GM23338 (cell line): ENCODE data around the gene DONSON. TPM values are rescaled to one million over a fixed set of nuclear protein-coding genes. Genes with fewer than 3 reads are reported as not detected.
A peak's percentile ranks its signal among the peaks of the same experiment; 100 is the strongest.

Experiments
- ATAC-seq: fragments of 200-7000 bp; cut with Tn5 transposase; 3 replicates; pipeline ENCODE4 v1.9.1; 2020
- DNase-seq: peaks from one replicate; pipeline ENCODE4 v3.0.0-alpha.2; 2015; ENCODE audit warnings: low spot score
- H2AFZ ChIP-seq: fragments of 200-600 bp; sonication (generic); 2 replicates; pipeline ENCODE4 v1.8.0; 2016; ENCODE audit warnings: antibody characterized with exemption, mild to moderate bottlenecking, moderate library complexity
- H3F3A ChIP-seq: fragments of 200-600 bp; sonication (generic); replicated peaks from 2 replicates; pipeline ENCODE4 v1.8.0; 2017; ENCODE audit warnings: antibody characterized with exemption, mixed run types, low read depth
- H3K27ac ChIP-seq: fragments of 200-600 bp; sonication (generic); 2 replicates; pipeline ENCODE4 v1.6.1; 2016; ENCODE audit warnings: low read depth
- H3K27me3 ChIP-seq: fragments of 200-600 bp; sonication (generic); 2 replicates; pipeline ENCODE4 v1.8.0; 2016; ENCODE audit warnings: mild to moderate bottlenecking, mixed run types, moderate library complexity; ENCODE audit not compliant: insufficient read depth
- H3K36me3 ChIP-seq: fragments of 200-600 bp; sonication (generic); 2 replicates; pipeline ENCODE4 v1.8.0; 2016; ENCODE audit warnings: mild to moderate bottlenecking; ENCODE audit not compliant: insufficient read depth
- H3K4me1 ChIP-seq: fragments of 200-600 bp; sonication (generic); 2 replicates; pipeline ENCODE4 v1.8.0; 2016; ENCODE audit warnings: mild to moderate bottlenecking, moderate library complexity; ENCODE audit not compliant: insufficient read depth
- H3K4me2 ChIP-seq: fragments of 200-600 bp; sonication (generic); 2 replicates; pipeline ENCODE4 v1.7.1; 2017; ENCODE audit warnings: mixed run types
- H3K4me3 ChIP-seq: fragments of 200-600 bp; sonication (generic); 2 replicates; pipeline ENCODE4 v1.6.1; 2016; ENCODE audit warnings: mixed run types
- H3K79me2 ChIP-seq: fragments of 200-600 bp; sonication (generic); replicated peaks from 2 replicates; pipeline ENCODE4 v1.8.0; 2017; ENCODE audit warnings: mild to moderate bottlenecking; ENCODE audit not compliant: insufficient read depth
- H3K9me2 ChIP-seq: fragments of 200-600 bp; sonication (generic); 2 replicates; pipeline ENCODE4 v1.8.0; 2017; ENCODE audit not compliant: insufficient read depth
- H4K20me1 ChIP-seq: fragments of 200-600 bp; sonication (generic); replicated peaks from 2 replicates; pipeline ENCODE4 v1.8.0; 2017; ENCODE audit warnings: mild to moderate bottlenecking; ENCODE audit not compliant: insufficient read depth
- H3K27ac Mint-ChIP-seq: 2 replicates; pipeline ENCODE4 v1.8.0; 2020; ENCODE audit warnings: inconsistent platforms, mild to moderate bottlenecking, moderate library complexity, mixed read lengths
- H3K27me3 Mint-ChIP-seq: 3 replicates; pipeline ENCODE4 v1.8.0; 2022; ENCODE audit warnings: low read depth, mild to moderate bottlenecking, moderate library complexity, mixed read lengths, inconsistent platforms; ENCODE audit not compliant: insufficient read depth, poor library complexity
- H3K36me3 Mint-ChIP-seq: 3 replicates; pipeline ENCODE4 v1.8.0; 2021; ENCODE audit warnings: low read depth, mild to moderate bottlenecking, inconsistent platforms, moderate library complexity, mixed read lengths
- H3K4me1 Mint-ChIP-seq: 3 replicates; pipeline ENCODE4 v1.8.0; 2020; ENCODE audit warnings: mild to moderate bottlenecking, inconsistent platforms, mixed read lengths
- H3K4me3 Mint-ChIP-seq: 3 replicates; pipeline ENCODE4 v1.8.0; 2021; ENCODE audit warnings: moderate library complexity, mild to moderate bottlenecking, inconsistent platforms, mixed read lengths
- H3K9me3 Mint-ChIP-seq: 3 replicates; pipeline ENCODE4 v1.8.0; 2020; ENCODE audit warnings: moderate library complexity, mild to moderate bottlenecking, inconsistent platforms, mixed read lengths
- CREB1 ChIP-seq: fragments of 250-450 bp; sonication (Bioruptor Pico); IDR thresholded peaks from 2 replicates; pipeline ENCODE4 v1.5.0; 2020; ENCODE audit warnings: low read depth, mild to moderate bottlenecking, moderate library complexity
- CTCF ChIP-seq, 2 experiments: fragments of 200-600 bp in 1 of 2; sonication (generic) in 1 of 2; conservative IDR thresholded peaks; 2 replicates each; pipeline versions ENCODE4 v1.5.1 to v1.6.1; 2016 to 2017; ENCODE audit warnings: antibody characterized with exemption in 2 of 2, low read depth in 2 of 2, mild to moderate bottlenecking in 2 of 2, moderate library complexity in 1 of 2
- EZH2 ChIP-seq: fragments of 200-600 bp; sonication (generic); IDR thresholded peaks from one replicate; pipeline ENCODE4 v1.8.0; 2017; ENCODE audit warnings: antibody characterized with exemption, mild to moderate bottlenecking, low read depth; ENCODE audit not compliant: unreplicated experiment
- JUNB ChIP-seq: IDR thresholded peaks from one replicate; pipeline ENCODE4 v1.6.1; 2016; ENCODE audit warnings: antibody characterized with exemption; ENCODE audit not compliant: unreplicated experiment
- NANOG ChIP-seq: IDR thresholded peaks from 2 replicates; pipeline ENCODE4 v1.6.1; 2016; ENCODE audit warnings: antibody characterized with exemption, borderline replicate concordance
- POLR2AphosphoS5 ChIP-seq: IDR thresholded peaks from 2 replicates; pipeline ENCODE4 v1.6.1; 2016; ENCODE audit warnings: antibody characterized with exemption, low read depth
- REST ChIP-seq: IDR thresholded peaks from one replicate; pipeline ENCODE4 v1.6.1; 2018; ENCODE audit warnings: antibody characterized with exemption; ENCODE audit not compliant: unreplicated experiment
- STAT1 ChIP-seq: IDR thresholded peaks from one replicate; pipeline ENCODE4 v1.6.1; 2016; ENCODE audit warnings: antibody characterized with exemption; ENCODE audit not compliant: unreplicated experiment
- ZNF114 ChIP-seq: fragments of 250-450 bp; sonication (Bioruptor Pico); IDR thresholded peaks from 2 replicates; pipeline ENCODE4 v1.5.0; 2020; ENCODE audit warnings: mild to moderate bottlenecking, moderate library complexity
- ZNF331 ChIP-seq: fragments of 250-450 bp; sonication (Bioruptor Pico); IDR thresholded peaks from 2 replicates; pipeline ENCODE4 v1.5.0; 2020; ENCODE audit warnings: low read depth, mild to moderate bottlenecking, moderate library complexity
- polyA plus RNA-seq: library from polyadenylated mRNA; unstranded; fragments of >200 nt; fragmentation: Nextera tagmentation; extraction: Ambion mirVana; gene quantifications from 2 replicates; pipeline ENCODE4 v1.2.1, GENCODE V29; 2016
- total RNA-seq: library from RNA; depleted of rRNA; stranded (reverse); fragments of >200 nt; shearing (Covaris generic); gene quantifications from 2 replicates; pipeline ENCODE4 v1.2.3, GENCODE V29; 2014
- TF ChIP-seq, protein P1 (sequence below): IDR thresholded peaks from 2 replicates; pipeline ENCODE4 v1.6.1; 2016; ENCODE audit warnings: antibody characterized with exemption

The DONSON gene
- total and polyA plus RNA-seq, 2 experiments from 2014 or later: 32.9 to 35.2 TPM

GRCh38 chr21:33541105-33541711 lies 47.3 kb downstream of the DONSON start:
- Mint-ChIP-seq H3K4me1 (peaks cover 11% of the 10 kb centered on the region), H3K4me3 (peak overlapping the region; percentile 96), H3K36me3 (peaks cover 64% of the 10 kb centered on the region), H3K9me3 (no peaks in the 10 kb centered on the region), H3K27ac (peak overlapping the region; percentile 100), H3K27me3 (peaks cover 8% of the 10 kb centered on the region)
- Histone ChIP-seq H3F3A (peaks cover 18% of the 10 kb centered on the region), H4K20me1 (peaks cover 37% of the 10 kb centered on the region), H3K4me1 (peaks cover 7% of the 10 kb centered on the region), H3K27ac (peak overlapping the region; percentile 99), H2AFZ (no peak overlapping the region), H3K79me2 (peaks cover 89% of the 10 kb centered on the region), H3K4me2 (peak overlapping the region; percentile 87), H3K27me3 (no peaks in the 10 kb centered on the region), H3K4me3 (peak overlapping the region; percentile 97), H3K9me2 (no peaks in the 10 kb centered on the region), H3K36me3 (peaks cover 29% of the 10 kb centered on the region)
- ATAC-seq (peak; percentile 5), DNase-seq (peak; percentile 32)
- TF ChIP-seq CREB1 (CRISPR knock-in tag): 0 out of 2 replicates have a peak, but pooled peaks have one; percentile 11
- TF ChIP-seq REST: no peak

DNA sequence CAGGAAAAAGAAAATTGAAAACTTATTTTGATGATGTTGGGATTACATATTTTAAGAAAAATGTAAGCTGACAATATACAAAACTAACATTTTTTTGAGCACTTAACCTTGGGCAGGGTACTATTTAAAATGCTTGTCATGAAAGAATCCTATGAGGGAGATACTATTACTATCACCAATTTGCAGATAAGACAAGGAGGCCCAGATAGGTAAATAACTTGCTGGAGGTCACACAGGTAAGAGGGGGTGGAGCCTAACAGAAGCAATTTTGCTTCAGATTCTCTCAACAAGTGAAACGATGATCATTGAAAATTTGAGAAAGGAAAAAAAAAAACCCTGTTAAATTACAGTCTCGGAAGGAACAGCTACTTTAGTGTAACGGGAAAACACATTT lies 47.8 kb downstream of the DONSON start:
- Histone ChIP-seq H4K20me1 (peaks cover 36% of the 10 kb centered on the region), H3K9me2 (no peaks in the 10 kb centered on the region), H3K4me2 (peak overlapping the region; percentile 87), H3K4me1 (peaks cover 7% of the 10 kb centered on the region), H3K4me3 (peak overlapping the region; percentile 97), H3K27me3 (no peaks in the 10 kb centered on the region), H3K27ac (no peak overlapping the region), H2AFZ (no peak overlapping the region), H3K36me3 (peaks cover 34% of the 10 kb centered on the region), H3F3A (peaks cover 18% of the 10 kb centered on the region), H3K79me2 (peaks cover 89% of the 10 kb centered on the region)
- H3K27me3 Mint-ChIP-seq: peaks cover 8% of the 10 kb centered on the region
- H3K9me3 Mint-ChIP-seq: no peaks in the 10 kb centered on the region
- DNase-seq: peak; percentile 32
- H3K4me3 Mint-ChIP-seq: peak overlapping the region; percentile 96
- no peak for ATAC-seq
- H3K36me3 Mint-ChIP-seq: peaks cover 64% of the 10 kb centered on the region
- H3K27ac Mint-ChIP-seq: peak overlapping the region; percentile 100
- peaks cover 11% of the 10 kb centered on the region for H3K4me1 Mint-ChIP-seq
- TF ChIP-seq, protein P1, sequence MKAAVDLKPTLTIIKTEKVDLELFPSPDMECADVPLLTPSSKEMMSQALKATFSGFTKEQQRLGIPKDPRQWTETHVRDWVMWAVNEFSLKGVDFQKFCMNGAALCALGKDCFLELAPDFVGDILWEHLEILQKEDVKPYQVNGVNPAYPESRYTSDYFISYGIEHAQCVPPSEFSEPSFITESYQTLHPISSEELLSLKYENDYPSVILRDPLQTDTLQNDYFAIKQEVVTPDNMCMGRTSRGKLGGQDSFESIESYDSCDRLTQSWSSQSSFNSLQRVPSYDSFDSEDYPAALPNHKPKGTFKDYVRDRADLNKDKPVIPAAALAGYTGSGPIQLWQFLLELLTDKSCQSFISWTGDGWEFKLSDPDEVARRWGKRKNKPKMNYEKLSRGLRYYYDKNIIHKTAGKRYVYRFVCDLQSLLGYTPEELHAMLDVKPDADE: no peak
- TF ChIP-seq NANOG: no peak
- TF ChIP-seq POLR2AphosphoS5: no peak
- TF ChIP-seq REST: no peak
- TF ChIP-seq CTCF (conservative IDR thresholded peaks at IDR 0.05; ENCODE audit: low read depth in 2 of 2): no peak
- TF ChIP-seq ZNF114 (CRISPR knock-in tag): no peak
- no peak for TF ChIP-seq CREB1 (CRISPR knock-in tag)
- no peak for TF ChIP-seq ZNF331 (CRISPR knock-in tag)
- no peak for TF ChIP-seq JUNB
- no peak for TF ChIP-seq EZH2
- no peak for TF ChIP-seq STAT1
